K562 (cell line): ENCODE measurements around the gene EML3. TPM values are rescaled to one million over a fixed set of nuclear protein-coding genes. Genes with fewer than 3 reads are reported as not detected.
A peak's percentile ranks its signal among the peaks of the same experiment; 100 is the strongest.

ENCODE experiments used
- ELF2 ChIP-seq: fragments of 250-450 bp; sonication (Bioruptor Pico); IDR thresholded peaks from 2 replicates; pipeline ENCODE4 v1.5.0; 2021; ENCODE audit warnings: mild to moderate bottlenecking
- POLR2A ChIP-seq: fragments of 450-650 bp; conservative IDR thresholded peaks from 2 replicates; pipeline ENCODE4 v1.6.1; 2016
- SAFB ChIP-seq: fragments of 200-400 bp; formaldehyde crosslinking; IDR thresholded peaks from 2 replicates; pipeline ENCODE4 v1.6.1; 2017; ENCODE audit warnings: low read depth, low read length, borderline replicate concordance
- SUPT5H ChIP-seq: fragments of 450-650 bp; IDR thresholded peaks from 2 replicates; pipeline ENCODE4 v1.6.1; 2016
- polyA plus RNA-seq, 8 experiments: library from polyadenylated mRNA; depleted of rRNA in 4 of 8; stranded (reverse) in 5 of 8; unstranded in 3 of 8; fragments of >200 nt; fragmentation: Nextera tagmentation in 2 of 8; fragmentation: Illumina TruSeq in 1 of 8; extraction: Ambion mirVana in 2 of 8; extraction: Trizol in 1 of 8; gene quantifications; 2 replicates each; pipeline versions ENCODE4 v1.2.1 to v1.2.3, GENCODE V29; 2011 to 2014; ENCODE audit warnings: inconsistent platforms in 1 of 8, missing spikeins in 1 of 8
- total RNA-seq, 7 experiments: library from RNA; depleted of rRNA in 6 of 7; stranded (reverse); fragments of >200 nt in 6 of 7; fragmentation: Illumina TruSeq in 2 of 7; extraction: Trizol in 2 of 7; gene quantifications; 2 replicates each; pipeline versions ENCODE4 v1.2.1 to v1.2.3, GENCODE V29; 2011 to 2021; ENCODE audit warnings: low replicate concordance in 1 of 7
- TF ChIP-seq, protein P1 (sequence below): sonication (generic); formaldehyde crosslinking; IDR thresholded peaks from 2 replicates; pipeline ENCODE4 v1.8.0; 2022; ENCODE audit warnings: mild to moderate bottlenecking, missing genetic modification reagents

The EML3 gene
- total and polyA plus RNA-seq, 9 of the 15 experiments (the other 6 are each of a cell fraction or from before 2014, with no cell fraction given): 0.32 to 90.5 (median 26.4) TPM

DNA sequence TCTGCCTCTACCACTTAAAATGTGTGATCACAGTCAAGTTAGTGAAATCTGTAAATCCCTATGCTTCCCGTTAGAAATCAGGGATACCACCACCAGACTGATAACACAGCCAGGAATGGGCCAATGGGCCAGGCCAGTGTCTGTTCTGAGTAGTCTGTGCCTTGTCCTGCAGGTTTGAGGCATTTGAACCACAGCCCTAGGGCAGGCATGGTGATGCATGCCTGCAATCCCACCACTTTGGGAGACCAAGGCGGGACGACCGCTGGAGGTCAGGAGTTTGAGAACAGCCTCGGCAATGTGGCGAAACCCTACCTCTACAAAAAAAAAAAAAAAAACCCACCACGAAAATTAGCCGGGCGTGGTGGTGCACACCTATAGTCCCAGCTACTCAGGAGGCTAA is 53.9 kb downstream of the EML3 start (continued):
- TF ChIP-seq, protein P1, sequence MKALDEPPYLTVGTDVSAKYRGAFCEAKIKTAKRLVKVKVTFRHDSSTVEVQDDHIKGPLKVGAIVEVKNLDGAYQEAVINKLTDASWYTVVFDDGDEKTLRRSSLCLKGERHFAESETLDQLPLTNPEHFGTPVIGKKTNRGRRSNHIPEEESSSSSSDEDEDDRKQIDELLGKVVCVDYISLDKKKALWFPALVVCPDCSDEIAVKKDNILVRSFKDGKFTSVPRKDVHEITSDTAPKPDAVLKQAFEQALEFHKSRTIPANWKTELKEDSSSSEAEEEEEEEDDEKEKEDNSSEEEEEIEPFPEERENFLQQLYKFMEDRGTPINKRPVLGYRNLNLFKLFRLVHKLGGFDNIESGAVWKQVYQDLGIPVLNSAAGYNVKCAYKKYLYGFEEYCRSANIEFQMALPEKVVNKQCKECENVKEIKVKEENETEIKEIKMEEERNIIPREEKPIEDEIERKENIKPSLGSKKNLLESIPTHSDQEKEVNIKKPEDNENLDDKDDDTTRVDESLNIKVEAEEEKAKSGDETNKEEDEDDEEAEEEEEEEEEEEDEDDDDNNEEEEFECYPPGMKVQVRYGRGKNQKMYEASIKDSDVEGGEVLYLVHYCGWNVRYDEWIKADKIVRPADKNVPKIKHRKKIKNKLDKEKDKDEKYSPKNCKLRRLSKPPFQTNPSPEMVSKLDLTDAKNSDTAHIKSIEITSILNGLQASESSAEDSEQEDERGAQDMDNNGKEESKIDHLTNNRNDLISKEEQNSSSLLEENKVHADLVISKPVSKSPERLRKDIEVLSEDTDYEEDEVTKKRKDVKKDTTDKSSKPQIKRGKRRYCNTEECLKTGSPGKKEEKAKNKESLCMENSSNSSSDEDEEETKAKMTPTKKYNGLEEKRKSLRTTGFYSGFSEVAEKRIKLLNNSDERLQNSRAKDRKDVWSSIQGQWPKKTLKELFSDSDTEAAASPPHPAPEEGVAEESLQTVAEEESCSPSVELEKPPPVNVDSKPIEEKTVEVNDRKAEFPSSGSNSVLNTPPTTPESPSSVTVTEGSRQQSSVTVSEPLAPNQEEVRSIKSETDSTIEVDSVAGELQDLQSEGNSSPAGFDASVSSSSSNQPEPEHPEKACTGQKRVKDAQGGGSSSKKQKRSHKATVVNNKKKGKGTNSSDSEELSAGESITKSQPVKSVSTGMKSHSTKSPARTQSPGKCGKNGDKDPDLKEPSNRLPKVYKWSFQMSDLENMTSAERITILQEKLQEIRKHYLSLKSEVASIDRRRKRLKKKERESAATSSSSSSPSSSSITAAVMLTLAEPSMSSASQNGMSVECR: no peak
- 0 out of 2 replicates have a peak, but pooled peaks have one; percentile 2 for TF ChIP-seq POLR2A
- peak; percentile 5; the same call in 1 of the 2 replicates for TF ChIP-seq SUPT5H
- no peak for TF ChIP-seq SAFB
- TF ChIP-seq ELF2 (CRISPR knock-in tag): no peak
